Activated naive CD8-positive, alpha-beta T cell treated with anti-CD3 and anti-CD28 coated beads, Interleukin-2, amount 50 U/mL, for 24 hours (primary cell): ENCODE results near the gene NAV3.

Experiments used
- ATAC-seq: fragments of 150-1000 bp; cut with Tn5 transposase; one replicate; pipeline ENCODE4 v1.10.0; 2021
- DNase-seq: peaks from one replicate; pipeline ENCODE4 v3.0.0; 2021
- H3K27ac Mint-ChIP-seq: one replicate; pipeline ENCODE4 v1.8.0; 2021; ENCODE audit warnings: mild to moderate bottlenecking, mixed read lengths
- H3K27me3 Mint-ChIP-seq: one replicate; pipeline ENCODE4 v1.8.0; 2021; ENCODE audit warnings: mixed read lengths
- H3K36me3 Mint-ChIP-seq: one replicate; pipeline ENCODE4 v1.8.0; 2021; ENCODE audit warnings: low read depth, mixed read lengths
- H3K4me1 Mint-ChIP-seq: one replicate; pipeline ENCODE4 v1.8.0; 2021; ENCODE audit warnings: mixed read lengths
- H3K4me3 Mint-ChIP-seq: one replicate; pipeline ENCODE4 v1.8.0; 2021; ENCODE audit warnings: mild to moderate bottlenecking, moderate library complexity, mixed read lengths
- H3K9me3 Mint-ChIP-seq: one replicate; pipeline ENCODE4 v1.8.0; 2021; ENCODE audit warnings: mixed read lengths

Gene NAV3

DNA sequence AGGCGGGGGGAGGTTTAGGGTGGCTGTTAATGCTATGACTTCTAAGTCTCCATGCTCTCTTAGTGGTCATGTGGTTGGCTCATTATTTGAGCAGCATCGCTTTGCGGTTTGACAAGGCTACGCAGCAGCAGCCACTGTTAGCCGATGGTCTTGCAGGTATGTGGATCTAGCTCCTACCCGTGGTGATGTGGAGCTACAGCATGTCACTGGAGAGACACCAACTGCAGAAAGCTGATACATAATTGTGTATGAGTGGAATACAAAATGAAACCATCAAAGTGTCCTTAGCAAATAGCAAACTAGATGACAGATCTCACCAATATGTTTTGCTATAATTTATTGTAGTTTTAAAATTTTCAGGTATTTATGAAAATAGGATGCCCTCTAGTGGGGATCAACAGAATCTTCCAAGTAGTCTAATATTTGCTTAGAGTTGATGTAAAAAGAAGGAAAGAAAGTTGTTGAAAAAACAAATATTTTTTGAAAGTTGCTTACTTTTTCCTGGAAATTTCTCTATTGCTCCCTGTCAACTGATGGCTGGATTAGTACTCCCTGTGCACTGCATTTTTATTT, 94.9 kb downstream of the NAV3 start:
- Mint-ChIP-seq H3K27ac (no peak overlapping the region), H3K4me3 (no peak overlapping the region), H3K4me1 (no peaks in the 10 kb centered on the region), H3K36me3 (no peaks in the 10 kb centered on the region), H3K9me3 (peaks cover 8% of the 10 kb centered on the region), H3K27me3 (no peaks in the 10 kb centered on the region)
- DNase-seq (peak; percentile 2), ATAC-seq (peak; percentile 40)

GRCh38 chr12:77928078-77928477, 97.4 kb downstream of the NAV3 start:
- no peak overlapping the region for H3K4me3 Mint-ChIP-seq
- no peak overlapping the region for H3K27ac Mint-ChIP-seq

DNA sequence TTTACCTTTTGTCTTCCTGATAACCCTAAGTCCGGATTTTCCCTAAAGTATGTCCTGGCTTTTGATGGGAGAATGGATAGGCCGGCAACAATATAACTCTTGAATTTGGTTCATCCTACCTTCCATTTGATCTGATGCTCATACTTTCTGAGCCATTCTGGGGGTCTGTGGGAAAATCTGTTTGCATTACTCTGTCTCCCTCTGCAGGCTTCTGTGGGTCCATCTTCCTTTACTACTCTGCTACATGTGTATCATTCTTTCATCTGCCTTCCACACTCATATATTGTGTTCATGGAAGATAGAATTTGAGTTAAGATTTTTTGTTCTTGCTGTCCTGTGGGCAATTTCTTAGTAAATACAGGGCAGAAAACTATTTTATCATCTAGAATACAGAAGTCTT, 101.5 kb downstream of the NAV3 start:
- no peak for ATAC-seq
- no peaks in the 10 kb centered on the region for H3K9me3 Mint-ChIP-seq
- no peaks in the 10 kb centered on the region for H3K36me3 Mint-ChIP-seq
- H3K4me1 Mint-ChIP-seq, result no peaks in the 10 kb centered on the region
- no peak overlapping the region for H3K4me3 Mint-ChIP-seq
- H3K27me3 Mint-ChIP-seq, result no peaks in the 10 kb centered on the region
- no peak overlapping the region for H3K27ac Mint-ChIP-seq
- no peak for DNase-seq

More at GRCh38 chr12:77928078-77928477, 97.4 kb downstream of the NAV3 start:
- H3K27me3 Mint-ChIP-seq, result no peaks in the 10 kb centered on the region
- no peaks in the 10 kb centered on the region for H3K4me1 Mint-ChIP-seq
- no peak for DNase-seq
- H3K9me3 Mint-ChIP-seq, result peaks cover 5% of the 10 kb centered on the region
- no peaks in the 10 kb centered on the region for H3K36me3 Mint-ChIP-seq
- no peak for ATAC-seq

DNA sequence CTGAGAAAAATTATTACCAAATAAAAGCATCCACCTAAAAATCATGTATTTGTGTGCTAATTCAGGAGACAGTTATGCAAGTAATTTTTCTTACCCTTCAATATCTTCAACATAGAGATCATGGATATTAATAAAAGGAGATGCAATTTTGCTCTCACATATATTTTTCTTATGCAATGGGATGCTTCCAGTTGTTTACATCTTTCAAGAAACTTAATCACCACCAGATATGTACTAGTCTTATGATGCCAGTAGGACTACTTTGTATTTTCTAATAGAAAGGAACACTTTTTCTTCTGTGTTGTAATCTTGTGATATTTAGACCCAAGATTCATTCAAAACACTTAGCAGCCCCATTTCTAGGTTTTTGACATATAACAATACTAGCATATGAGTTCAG, 107.6 kb downstream of the NAV3 start:
- Mint-ChIP-seq H3K4me3 (no peak overlapping the region), H3K27me3 (no peaks in the 10 kb centered on the region), H3K36me3 (no peaks in the 10 kb centered on the region), H3K4me1 (no peaks in the 10 kb centered on the region), H3K9me3 (peaks cover 3% of the 10 kb centered on the region), H3K27ac (no peak overlapping the region)
- ATAC-seq, result no peak
- no peak for DNase-seq

GRCh38 chr12:77940011-77940423, 109.3 kb downstream of the NAV3 start:
- Mint-ChIP-seq H3K9me3 (peaks cover 3% of the 10 kb centered on the region), H3K4me3 (no peak overlapping the region), H3K27me3 (no peaks in the 10 kb centered on the region), H3K27ac (no peak overlapping the region), H3K36me3 (no peaks in the 10 kb centered on the region), H3K4me1 (no peaks in the 10 kb centered on the region)
- DNase-seq, result no peak
- no peak for ATAC-seq

- Mint-ChIP-seq H3K27ac (no peak overlapping the region), H3K4me3 (no peak overlapping the region), H3K4me1 (no peaks in the 10 kb centered on the region), H3K36me3 (no peaks in the 10 kb centered on the region), H3K9me3 (peaks cover 3% of the 10 kb centered on the region), H3K27me3 (no peaks in the 10 kb centered on the region)
- ATAC-seq (no peak), DNase-seq (no peak)
Measured at GRCh38 chr12:77940567-77940966, 109.9 kb downstream of the NAV3 start.

DNA sequence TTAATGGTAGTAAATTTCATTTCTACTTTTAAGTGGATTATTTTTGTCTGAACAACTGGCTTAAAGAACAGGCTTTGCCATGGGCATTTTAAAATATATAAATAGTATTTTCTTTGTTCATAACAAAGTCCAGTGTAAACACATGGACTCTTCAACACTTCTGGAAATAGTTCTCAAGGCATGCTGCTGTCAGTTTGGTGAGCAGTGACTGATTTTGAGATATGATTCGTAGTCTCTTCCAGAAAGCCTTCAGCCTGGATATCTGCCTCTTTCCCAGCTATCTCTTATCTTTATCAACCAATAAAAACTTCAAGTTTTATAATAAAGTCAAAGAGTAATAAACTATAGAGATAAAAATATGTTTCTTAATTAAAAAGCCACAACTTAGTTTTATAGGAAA, 110.7 kb downstream of the NAV3 start:
- Mint-ChIP-seq H3K27me3 (no peaks in the 10 kb centered on the region), H3K4me3 (no peak overlapping the region), H3K27ac (no peak overlapping the region), H3K4me1 (no peaks in the 10 kb centered on the region), H3K36me3 (no peaks in the 10 kb centered on the region), H3K9me3 (peaks cover 3% of the 10 kb centered on the region)
- DNase-seq (no peak), ATAC-seq (no peak)

- Mint-ChIP-seq H3K36me3 (no peaks in the 10 kb centered on the region), H3K9me3 (peaks cover 3% of the 10 kb centered on the region), H3K27me3 (no peaks in the 10 kb centered on the region), H3K27ac (no peak overlapping the region), H3K4me1 (no peaks in the 10 kb centered on the region), H3K4me3 (no peak overlapping the region)
- DNase-seq (no peak), ATAC-seq (no peak)
Measured at GRCh38 chr12:77943466-77943865, 112.8 kb downstream of the NAV3 start.

DNA sequence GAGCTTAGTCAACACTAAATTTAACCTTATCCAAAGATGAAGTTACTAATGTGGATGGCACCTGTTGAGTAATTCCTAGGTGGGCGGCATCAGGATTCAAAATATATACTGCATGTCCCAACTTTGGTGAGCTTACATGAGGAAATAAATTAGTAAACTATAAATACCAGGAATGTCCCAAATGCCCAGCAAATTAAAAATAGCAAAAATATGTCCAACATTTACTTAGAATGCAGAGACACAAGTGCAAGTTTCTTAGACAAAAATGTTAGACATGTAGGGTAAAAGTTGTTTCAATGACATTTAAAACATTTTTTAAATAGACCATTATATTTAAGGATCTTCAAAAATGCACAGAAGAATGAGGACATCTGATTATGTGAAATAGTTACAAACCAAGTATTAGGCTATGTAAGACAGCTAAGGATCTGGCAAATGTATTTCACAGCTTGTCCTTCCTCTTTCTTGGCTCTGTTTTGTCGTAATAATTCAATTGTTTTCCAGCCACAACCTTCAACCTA, 115.9 kb downstream of the NAV3 start:
- Mint-ChIP-seq H3K4me1 (no peaks in the 10 kb centered on the region), H3K27me3 (no peaks in the 10 kb centered on the region), H3K4me3 (no peak overlapping the region), H3K9me3 (peaks cover 6% of the 10 kb centered on the region), H3K27ac (no peak overlapping the region), H3K36me3 (no peaks in the 10 kb centered on the region)
- ATAC-seq, result no peak
- no peak for DNase-seq

DNA sequence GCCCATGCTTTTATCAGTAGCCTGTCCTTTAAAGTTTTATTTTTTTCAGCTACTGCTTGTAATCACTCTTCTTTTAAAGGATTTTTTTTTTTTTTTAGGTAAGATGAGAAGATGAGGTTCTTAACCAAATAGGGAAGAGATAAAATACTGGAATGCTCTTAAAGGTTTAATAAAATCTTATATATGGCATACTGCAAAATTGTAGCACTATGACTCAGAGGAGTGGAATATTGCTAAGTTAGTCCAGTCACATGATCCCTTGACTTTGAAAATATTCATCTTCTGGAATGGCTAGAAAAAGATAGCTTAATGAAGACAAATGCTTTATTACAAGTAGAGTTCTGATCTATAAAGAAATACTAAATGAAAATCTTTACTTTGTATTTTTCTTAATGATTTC, 116.6 kb downstream of the NAV3 start:
- no peak for DNase-seq
- Mint-ChIP-seq H3K4me3 (no peak overlapping the region), H3K36me3 (no peaks in the 10 kb centered on the region), H3K27ac (no peak overlapping the region), H3K9me3 (peaks cover 8% of the 10 kb centered on the region), H3K4me1 (no peaks in the 10 kb centered on the region), H3K27me3 (no peaks in the 10 kb centered on the region)
- ATAC-seq, result no peak

DNA sequence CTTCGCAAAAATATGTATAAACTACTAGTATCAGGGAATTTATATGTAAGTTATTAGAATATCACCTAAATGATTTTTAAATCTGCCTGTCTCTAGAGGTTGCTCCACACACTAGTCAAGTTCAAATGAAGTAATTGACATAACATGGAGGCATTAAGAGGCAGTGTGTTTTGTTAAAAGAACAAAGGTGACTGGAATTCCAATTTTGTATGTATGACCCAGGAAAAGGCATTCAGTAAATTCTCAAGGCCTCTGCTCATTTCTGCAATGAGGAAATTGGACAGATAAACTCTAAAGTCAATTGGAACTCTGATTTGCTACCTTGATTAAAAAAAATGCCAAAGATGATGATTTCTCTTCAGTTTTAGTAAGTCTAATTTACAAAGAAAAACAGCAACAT, 117.1 kb downstream of the NAV3 start:
- no peak for DNase-seq
- peaks cover 8% of the 10 kb centered on the region for H3K9me3 Mint-ChIP-seq
- H3K27ac Mint-ChIP-seq, result no peak overlapping the region
- no peaks in the 10 kb centered on the region for H3K4me1 Mint-ChIP-seq
- no peak overlapping the region for H3K4me3 Mint-ChIP-seq
- no peak for ATAC-seq
- H3K27me3 Mint-ChIP-seq, result no peaks in the 10 kb centered on the region
- no peaks in the 10 kb centered on the region for H3K36me3 Mint-ChIP-seq

- DNase-seq (no peak), ATAC-seq (no peak)
- Mint-ChIP-seq H3K27me3 (no peaks in the 10 kb centered on the region), H3K4me3 (no peak overlapping the region), H3K4me1 (no peaks in the 10 kb centered on the region), H3K36me3 (no peaks in the 10 kb centered on the region), H3K27ac (no peak overlapping the region), H3K9me3 (peaks cover 13% of the 10 kb centered on the region)
Measured at GRCh38 chr12:77949943-77950342, 119.2 kb downstream of the NAV3 start.

DNA sequence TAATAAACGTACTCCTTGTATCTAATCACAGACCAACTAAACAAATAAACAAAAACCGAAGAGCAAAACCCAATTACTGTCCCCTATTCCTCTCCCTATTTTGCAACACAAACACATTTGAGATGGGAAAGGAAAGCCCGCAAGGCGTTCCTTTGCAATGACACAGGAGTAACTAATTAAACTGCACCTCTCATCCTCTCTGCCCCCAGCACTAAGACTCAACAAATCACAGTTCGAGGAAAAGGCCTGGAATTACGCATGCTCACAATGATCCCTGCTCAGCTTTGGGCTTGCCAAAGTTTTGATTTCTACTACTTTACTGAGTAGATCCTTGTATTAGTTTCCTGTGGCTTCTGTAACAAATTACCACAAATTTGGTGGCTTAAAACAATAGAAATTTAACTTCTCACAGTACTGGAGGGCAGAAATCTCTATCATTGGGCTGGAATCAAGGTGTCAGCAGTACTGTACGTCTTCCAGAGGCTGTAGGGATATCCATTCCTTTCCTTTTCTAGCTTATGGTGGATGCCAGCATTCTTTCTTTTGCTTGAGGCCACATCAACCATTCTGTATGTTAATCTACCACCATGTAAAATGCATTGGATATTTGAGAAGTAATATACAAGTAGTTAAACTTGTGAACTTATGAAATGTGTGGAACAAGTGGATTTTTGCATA, 123.0 kb downstream of the NAV3 start:
- no peak overlapping the region for H3K27ac Mint-ChIP-seq
- H3K27me3 Mint-ChIP-seq, result no peaks in the 10 kb centered on the region
- DNase-seq, result no peak
- peaks cover 13% of the 10 kb centered on the region for H3K9me3 Mint-ChIP-seq
- no peak for ATAC-seq
- H3K4me3 Mint-ChIP-seq, result no peak overlapping the region
- H3K4me1 Mint-ChIP-seq, result no peaks in the 10 kb centered on the region
- no peaks in the 10 kb centered on the region for H3K36me3 Mint-ChIP-seq

DNA sequence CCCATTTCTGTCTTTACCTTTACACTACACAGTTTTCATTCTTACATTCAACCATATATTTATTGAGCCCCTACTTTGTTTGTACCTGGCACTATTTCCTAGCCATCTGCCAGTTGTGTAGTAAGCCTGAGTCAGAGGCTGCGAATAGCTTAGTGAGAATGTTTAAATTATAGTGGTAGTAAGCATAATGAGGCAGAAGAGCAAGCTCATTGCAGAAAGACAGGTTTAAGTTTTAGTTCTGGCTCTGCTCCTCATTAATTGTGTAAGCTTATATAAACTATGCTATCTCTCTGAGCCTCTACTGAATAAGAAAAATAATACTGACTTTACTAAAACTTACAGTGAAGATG, 123.5 kb downstream of the NAV3 start:
- no peak overlapping the region for H3K4me3 Mint-ChIP-seq

DNA sequence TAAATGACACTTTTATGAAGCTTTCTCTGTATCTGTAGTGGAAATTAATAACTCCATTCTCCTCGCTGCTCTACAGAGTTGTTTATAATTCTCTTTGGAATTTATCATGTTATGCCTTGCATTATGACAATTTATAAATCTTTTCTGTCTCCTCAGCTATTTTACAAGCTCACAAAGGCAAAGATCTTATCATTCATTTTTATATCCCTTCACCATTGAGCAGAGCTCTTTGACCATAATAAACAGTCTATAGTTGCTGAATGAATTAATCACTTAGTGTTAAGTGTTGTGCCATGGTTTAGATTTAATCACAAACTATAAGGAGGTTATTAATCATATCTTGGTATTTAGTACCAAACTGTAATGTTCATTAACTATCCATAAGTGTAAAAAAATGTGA, 126.4 kb downstream of the NAV3 start:
- Mint-ChIP-seq H3K36me3 (no peaks in the 10 kb centered on the region), H3K27me3 (no peaks in the 10 kb centered on the region), H3K27ac (no peak overlapping the region), H3K4me3 (no peak overlapping the region), H3K9me3 (peaks cover 11% of the 10 kb centered on the region), H3K4me1 (no peaks in the 10 kb centered on the region)
- no peak for DNase-seq
- ATAC-seq, result no peak

More for the DNA sequence above, 123.5 kb downstream of the NAV3 start:
- Mint-ChIP-seq H3K4me1 (no peaks in the 10 kb centered on the region), H3K27me3 (no peaks in the 10 kb centered on the region), H3K9me3 (peaks cover 13% of the 10 kb centered on the region), H3K36me3 (no peaks in the 10 kb centered on the region), H3K27ac (no peak overlapping the region)
- no peak for ATAC-seq
- DNase-seq, result no peak
